Measurements from ENCODE around the gene GPR27.
A peak's percentile ranks its signal among the peaks of the same experiment; 100 is the strongest.

Gene GPR27

GRCh38 chr3:71784914-71785531, 31.4 kb downstream of the GPR27 start, which contains the start of gene PROK2:
Gene PROK2 (minus strand): TSS chr3:71785148. CDS start chr3:71785052, 96 bp downstream.
- H3K4me3 ChIP-seq (ENCODE audit: low read length), result no peak within 1 kb of the TSS
- TF ChIP-seq CTCF (conservative IDR thresholded peaks at IDR 0.05; ENCODE audit: low read length), result no peak
- no peak for DNase-seq (ENCODE audit: low read depth)

- H3K4me3 ChIP-seq (ENCODE audit: low read length), result no peak overlapping the region
- DNase-seq (ENCODE audit: low read depth), result no peak
- TF ChIP-seq CTCF (conservative IDR thresholded peaks at IDR 0.05; ENCODE audit: low read length), result no peak
Measured at GRCh38 chr3:71785532-71786216, 32.0 kb downstream of the GPR27 start.

- DNase-seq (ENCODE audit: low read depth), result peak; percentile 8
- H3K4me3 ChIP-seq (ENCODE audit: low read length), result no peak overlapping the region
- TF ChIP-seq CTCF (conservative IDR thresholded peaks at IDR 0.05; ENCODE audit: low read length), result no peak
Measured at GRCh38 chr3:71786217-71786549, 32.5 kb downstream of the GPR27 start.

GRCh38 chr3:71786551-71786950, 32.9 kb downstream of the GPR27 start:
- DNase-seq (ENCODE audit: low read depth), result peak; percentile 8

GRCh38 chr3:71787851-71788405, 34.3 kb downstream of the GPR27 start:
- DNase-seq (ENCODE audit: low read depth), result no peak
- TF ChIP-seq CTCF (conservative IDR thresholded peaks at IDR 0.05; ENCODE audit: low read length), result no peak
- H3K4me3 ChIP-seq (ENCODE audit: low read length), result no peak overlapping the region

More at GRCh38 chr3:71786551-71786950, 32.9 kb downstream of the GPR27 start:
- no peak overlapping the region for H3K4me3 ChIP-seq (ENCODE audit: low read length)
- TF ChIP-seq CTCF (conservative IDR thresholded peaks at IDR 0.05; ENCODE audit: low read length), result no peak

GRCh38 chr3:71789922-71790321, 36.3 kb downstream of the GPR27 start:
- H3K4me3 ChIP-seq (ENCODE audit: low read length), result no peak overlapping the region
- no peak for DNase-seq (ENCODE audit: low read depth)
- TF ChIP-seq CTCF (conservative IDR thresholded peaks at IDR 0.05; ENCODE audit: low read length), result no peak

GRCh38 chr3:71791634-71792033, 38.0 kb downstream of the GPR27 start:
- DNase-seq (ENCODE audit: low read depth), result no peak
- no peak for TF ChIP-seq CTCF (conservative IDR thresholded peaks at IDR 0.05; ENCODE audit: low read length)
- H3K4me3 ChIP-seq (ENCODE audit: low read length), result no peak overlapping the region

Data from AG10803 (cell line).